Measurements from ENCODE around the gene SEC22B.
A peak's percentile ranks its signal among the peaks of the same experiment; 100 is the strongest.
"Not testable (repeated sequence)": the region's sequence is repeated elsewhere in the genome, so short reads cannot be mapped to it uniquely, and the experiment has no call there.

Gene SEC22B

GRCh38 chr1:120131611-120132405 is 44.5 kb downstream of the SEC22B start:
- not testable (repeated sequence) for H3K9me3 ChIP-seq (ENCODE audit: insufficient read depth, low read length); H3K27me3 ChIP-seq (ENCODE audit: low read depth, low read length); H3K36me3 ChIP-seq (replicated peaks; ENCODE audit: low read depth, low read length); H3K27ac ChIP-seq (ENCODE audit: low read length); H4K20me1 ChIP-seq (ENCODE audit: insufficient read depth, low read length); H3K79me2 ChIP-seq (ENCODE audit: low read length)
- Histone ChIP-seq H2AFZ (ENCODE audit: low read depth, low read length) (peak overlapping the region; percentile 66; the same call in 1 of the 2 replicates), H3K4me1 (ENCODE audit: low read length) (peaks cover 17% of the 10 kb centered on the region), H3K4me3 (ENCODE audit: low read length) (peak overlapping the region; percentile 41; the same call in 1 of the 2 replicates), H3K9ac (ENCODE audit: low read length) (peak overlapping the region; percentile 26; the same call in 1 of the 2 replicates), H3K4me2 (ENCODE audit: low read length) (peak overlapping the region; percentile 70)

DNA sequence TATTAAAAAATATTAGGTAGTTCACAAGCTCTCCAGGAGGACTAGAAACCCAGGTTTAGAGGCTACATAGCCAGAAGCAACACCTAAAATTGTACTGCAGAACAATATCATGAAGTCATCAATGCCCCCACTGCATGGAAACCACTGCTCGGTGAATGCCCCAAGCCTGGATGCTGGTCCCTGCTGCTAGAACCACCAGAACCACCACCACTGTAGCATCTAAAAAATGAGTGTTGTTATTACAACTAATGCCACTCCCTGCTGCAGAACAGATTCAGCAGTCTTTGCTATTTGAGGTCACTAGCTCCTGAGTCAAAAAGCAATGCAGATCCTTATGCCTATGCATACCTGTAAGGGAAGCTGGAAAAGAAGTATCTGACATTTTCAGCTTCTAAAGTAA is 48.4 kb downstream of the SEC22B start:
- H2AFZ ChIP-seq (ENCODE audit: low read depth, low read length); H3K4me2 ChIP-seq (ENCODE audit: low read length); H4K20me1 ChIP-seq (ENCODE audit: insufficient read depth, low read length); H3K27ac ChIP-seq (ENCODE audit: low read length); H3K9me3 ChIP-seq (ENCODE audit: insufficient read depth, low read length); H3K9ac ChIP-seq (ENCODE audit: low read length); H3K36me3 ChIP-seq (replicated peaks; ENCODE audit: low read depth, low read length); H3K27me3 ChIP-seq (ENCODE audit: low read depth, low read length); H3K79me2 ChIP-seq (ENCODE audit: low read length); H3K4me3 ChIP-seq (ENCODE audit: low read length): not testable (repeated sequence)
- peaks cover 35% of the 10 kb centered on the region for H3K4me1 ChIP-seq (ENCODE audit: low read length)

GRCh38 chr1:120126216-120126615 is 50.1 kb downstream of the SEC22B start:
- not testable (repeated sequence) for H3K4me2 ChIP-seq (ENCODE audit: low read length); H3K4me3 ChIP-seq (ENCODE audit: low read length); H3K36me3 ChIP-seq (replicated peaks; ENCODE audit: low read depth, low read length); H3K79me2 ChIP-seq (ENCODE audit: low read length); H3K27me3 ChIP-seq (ENCODE audit: low read depth, low read length); H3K9me3 ChIP-seq (ENCODE audit: insufficient read depth, low read length); H3K9ac ChIP-seq (ENCODE audit: low read length); H4K20me1 ChIP-seq (ENCODE audit: insufficient read depth, low read length); H3K27ac ChIP-seq (ENCODE audit: low read length); H2AFZ ChIP-seq (ENCODE audit: low read depth, low read length)
- peaks cover 35% of the 10 kb centered on the region for H3K4me1 ChIP-seq (ENCODE audit: low read length)

DNA sequence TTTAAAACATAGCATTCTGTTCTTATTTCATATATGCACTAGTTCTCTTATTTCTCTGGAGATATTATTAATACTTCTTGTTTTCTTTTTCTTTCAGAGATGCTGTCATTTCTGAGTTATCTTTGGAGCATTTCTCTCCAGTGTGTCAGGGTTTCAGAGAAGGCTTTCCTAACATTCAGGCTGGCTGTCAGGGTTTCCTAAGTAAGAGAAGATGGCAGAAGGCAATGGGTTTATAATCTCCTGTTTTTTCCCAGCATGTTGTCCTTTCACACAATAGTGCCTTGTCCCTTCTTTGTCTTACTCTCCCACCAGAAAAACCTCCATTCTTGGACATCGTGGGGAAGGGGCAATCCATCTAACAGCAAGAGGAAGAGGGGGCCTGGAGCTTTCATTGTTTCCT is 51.7 kb downstream of the SEC22B start:
- peaks cover 38% of the 10 kb centered on the region for H3K4me1 ChIP-seq (ENCODE audit: low read length)
- not testable (repeated sequence) for H3K4me2 ChIP-seq (ENCODE audit: low read length); H3K27ac ChIP-seq (ENCODE audit: low read length); H2AFZ ChIP-seq (ENCODE audit: low read depth, low read length); H3K9me3 ChIP-seq (ENCODE audit: insufficient read depth, low read length); H3K36me3 ChIP-seq (replicated peaks; ENCODE audit: low read depth, low read length); H3K79me2 ChIP-seq (ENCODE audit: low read length); H4K20me1 ChIP-seq (ENCODE audit: insufficient read depth, low read length); H3K27me3 ChIP-seq (ENCODE audit: low read depth, low read length); H3K9ac ChIP-seq (ENCODE audit: low read length); H3K4me3 ChIP-seq (ENCODE audit: low read length)

DNA sequence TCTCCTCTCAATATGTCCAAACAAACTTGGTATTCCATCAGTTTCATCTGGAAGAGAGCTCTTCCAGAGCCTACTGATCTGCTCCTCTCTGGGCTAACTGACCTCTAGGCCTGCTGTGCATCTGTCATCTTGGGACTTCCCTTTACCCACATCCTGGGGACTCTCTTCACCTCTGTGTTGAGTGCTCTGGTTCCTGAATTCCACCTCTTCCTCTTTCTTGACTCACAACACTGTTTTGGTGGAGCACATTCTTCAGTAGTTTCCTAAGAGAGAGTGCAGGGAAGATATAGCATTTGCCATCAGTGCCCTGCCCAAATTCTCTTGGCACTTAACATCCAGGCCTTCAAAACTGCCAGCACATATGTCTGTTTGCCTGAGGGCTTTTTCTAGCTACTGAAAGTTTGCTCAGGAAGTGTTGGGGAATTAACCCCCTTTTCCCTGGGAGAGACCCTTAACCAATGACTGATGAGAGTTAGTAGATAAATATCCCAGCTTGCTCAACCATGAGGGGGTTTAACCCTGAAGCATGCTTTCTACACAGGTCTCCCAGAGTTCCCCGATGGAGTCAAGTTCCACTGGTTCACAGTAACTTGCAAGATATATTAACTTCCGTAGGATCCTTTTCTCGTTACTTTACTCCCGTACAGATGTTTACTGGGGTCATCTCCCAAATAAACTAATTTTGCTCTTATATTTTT is 52.4 kb downstream of the SEC22B start:
- peaks cover 38% of the 10 kb centered on the region for H3K4me1 ChIP-seq (ENCODE audit: low read length)
- H3K27ac ChIP-seq (ENCODE audit: low read length); H4K20me1 ChIP-seq (ENCODE audit: insufficient read depth, low read length); H3K9me3 ChIP-seq (ENCODE audit: insufficient read depth, low read length); H3K79me2 ChIP-seq (ENCODE audit: low read length); H2AFZ ChIP-seq (ENCODE audit: low read depth, low read length); H3K4me3 ChIP-seq (ENCODE audit: low read length); H3K9ac ChIP-seq (ENCODE audit: low read length); H3K36me3 ChIP-seq (replicated peaks; ENCODE audit: low read depth, low read length); H3K27me3 ChIP-seq (ENCODE audit: low read depth, low read length): not testable (repeated sequence)
- peak overlapping the region; percentile 49 for H3K4me2 ChIP-seq (ENCODE audit: low read length)

GRCh38 chr1:120122262-120122893 is 53.9 kb downstream of the SEC22B start:
- H3K27ac ChIP-seq (ENCODE audit: low read length): peak overlapping the region; percentile 75
- not testable (repeated sequence) for H2AFZ ChIP-seq (ENCODE audit: low read depth, low read length); H3K27me3 ChIP-seq (ENCODE audit: low read depth, low read length); H3K9ac ChIP-seq (ENCODE audit: low read length); H3K36me3 ChIP-seq (replicated peaks; ENCODE audit: low read depth, low read length); H3K79me2 ChIP-seq (ENCODE audit: low read length); H3K9me3 ChIP-seq (ENCODE audit: insufficient read depth, low read length); H4K20me1 ChIP-seq (ENCODE audit: insufficient read depth, low read length)
- H3K4me3 ChIP-seq (ENCODE audit: low read length): 0 out of 2 replicates have a peak overlapping the region, but pooled peaks have one; percentile 2
- H3K4me2 ChIP-seq (ENCODE audit: low read length): peak overlapping the region; percentile 49
- peaks cover 41% of the 10 kb centered on the region for H3K4me1 ChIP-seq (ENCODE audit: low read length)

GRCh38 chr1:120121830-120122229 is 54.5 kb downstream of the SEC22B start:
- H3K9me3 ChIP-seq (ENCODE audit: insufficient read depth, low read length); H3K9ac ChIP-seq (ENCODE audit: low read length); H4K20me1 ChIP-seq (ENCODE audit: insufficient read depth, low read length); H3K36me3 ChIP-seq (replicated peaks; ENCODE audit: low read depth, low read length); H3K4me3 ChIP-seq (ENCODE audit: low read length); H3K79me2 ChIP-seq (ENCODE audit: low read length); H2AFZ ChIP-seq (ENCODE audit: low read depth, low read length); H3K27me3 ChIP-seq (ENCODE audit: low read depth, low read length): not testable (repeated sequence)
- peaks cover 42% of the 10 kb centered on the region for H3K4me1 ChIP-seq (ENCODE audit: low read length)
- H3K4me2 ChIP-seq (ENCODE audit: low read length): peak overlapping the region; percentile 45
- H3K27ac ChIP-seq (ENCODE audit: low read length): peak overlapping the region; percentile 73

GRCh38 chr1:120120525-120120924 is 55.8 kb downstream of the SEC22B start:
- not testable (repeated sequence) for H4K20me1 ChIP-seq (ENCODE audit: insufficient read depth, low read length); H3K36me3 ChIP-seq (replicated peaks; ENCODE audit: low read depth, low read length); H3K4me2 ChIP-seq (ENCODE audit: low read length); H3K27ac ChIP-seq (ENCODE audit: low read length); H3K79me2 ChIP-seq (ENCODE audit: low read length); H3K4me3 ChIP-seq (ENCODE audit: low read length); H3K27me3 ChIP-seq (ENCODE audit: low read depth, low read length); H2AFZ ChIP-seq (ENCODE audit: low read depth, low read length); H3K9ac ChIP-seq (ENCODE audit: low read length); H3K9me3 ChIP-seq (ENCODE audit: insufficient read depth, low read length)
- H3K4me1 ChIP-seq (ENCODE audit: low read length): peaks cover 48% of the 10 kb centered on the region

DNA sequence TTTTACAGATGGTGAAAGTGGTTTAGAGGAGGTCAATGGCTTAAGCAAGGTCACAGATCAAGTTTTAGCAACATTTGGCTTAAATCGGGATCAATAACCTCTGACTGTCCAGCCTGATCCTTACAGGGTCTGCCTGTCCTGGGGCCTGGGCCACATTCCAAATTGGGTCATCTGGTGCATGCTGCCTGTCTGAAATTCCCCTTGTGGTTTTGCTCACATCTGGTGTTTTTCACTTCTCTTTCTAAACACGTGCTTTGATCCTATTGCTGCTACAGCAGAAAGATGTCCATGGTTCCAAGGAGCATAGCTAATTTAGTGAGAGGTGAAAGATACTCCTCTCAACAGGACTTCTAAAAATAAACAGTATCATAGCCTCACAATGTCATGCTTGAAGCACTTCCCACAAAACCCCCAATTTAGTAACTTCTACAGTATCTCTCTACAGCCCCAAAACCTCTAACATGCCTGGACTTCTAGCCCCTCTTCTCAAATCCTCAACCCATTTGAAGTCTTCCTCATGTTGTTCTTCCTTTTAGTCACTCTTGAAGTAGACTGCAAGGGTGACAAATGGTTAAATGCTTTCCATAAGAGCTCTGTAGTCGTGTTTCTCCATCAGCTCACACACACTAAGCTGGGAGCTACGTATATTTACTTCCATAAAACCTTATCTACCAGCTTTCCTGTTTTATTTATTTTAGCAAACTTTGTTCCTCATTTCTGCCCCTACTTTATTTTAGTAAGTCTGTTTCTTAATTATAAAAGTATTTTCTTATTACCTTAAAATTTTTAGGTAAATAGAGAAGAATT is 58.7 kb downstream of the SEC22B start:
- H3K79me2 ChIP-seq (ENCODE audit: low read length); H3K4me3 ChIP-seq (ENCODE audit: low read length); H4K20me1 ChIP-seq (ENCODE audit: insufficient read depth, low read length); H3K27me3 ChIP-seq (ENCODE audit: low read depth, low read length); H3K9me3 ChIP-seq (ENCODE audit: insufficient read depth, low read length); H3K36me3 ChIP-seq (replicated peaks; ENCODE audit: low read depth, low read length); H2AFZ ChIP-seq (ENCODE audit: low read depth, low read length): not testable (repeated sequence)
- Histone ChIP-seq H3K27ac (ENCODE audit: low read length) (peak overlapping the region; percentile 72), H3K4me1 (ENCODE audit: low read length) (peaks cover 28% of the 10 kb centered on the region), H3K4me2 (ENCODE audit: low read length) (peak overlapping the region; percentile 42), H3K9ac (ENCODE audit: low read length) (peak overlapping the region; percentile 26; the same call in 1 of the 2 replicates)
